Astrocyte (in vitro differentiated cells and primary cell): ENCODE results near the gene LPCAT3.

ENCODE experiments used
- EZH2 ChIP-seq: IDR thresholded peaks from 2 replicates; pipeline ENCODE4 v1.6.1; 2012; ENCODE audit warnings: mild to moderate bottlenecking, low read length, inconsistent platforms; ENCODE audit not compliant: insufficient read depth
- TF ChIP-seq, protein P1 (sequence below): IDR thresholded peaks from 2 replicates; pipeline ENCODE4 v1.5.1; 2011; ENCODE audit warnings: low read depth, mild to moderate bottlenecking, inconsistent platforms, low read length, moderate library complexity; ENCODE audit not compliant: insufficient read depth

GRCh38 chr12:7004287-7004803 is 13.9 kb downstream of the LPCAT3 start:
- no peak for TF ChIP-seq EZH2
- TF ChIP-seq, protein P1, sequence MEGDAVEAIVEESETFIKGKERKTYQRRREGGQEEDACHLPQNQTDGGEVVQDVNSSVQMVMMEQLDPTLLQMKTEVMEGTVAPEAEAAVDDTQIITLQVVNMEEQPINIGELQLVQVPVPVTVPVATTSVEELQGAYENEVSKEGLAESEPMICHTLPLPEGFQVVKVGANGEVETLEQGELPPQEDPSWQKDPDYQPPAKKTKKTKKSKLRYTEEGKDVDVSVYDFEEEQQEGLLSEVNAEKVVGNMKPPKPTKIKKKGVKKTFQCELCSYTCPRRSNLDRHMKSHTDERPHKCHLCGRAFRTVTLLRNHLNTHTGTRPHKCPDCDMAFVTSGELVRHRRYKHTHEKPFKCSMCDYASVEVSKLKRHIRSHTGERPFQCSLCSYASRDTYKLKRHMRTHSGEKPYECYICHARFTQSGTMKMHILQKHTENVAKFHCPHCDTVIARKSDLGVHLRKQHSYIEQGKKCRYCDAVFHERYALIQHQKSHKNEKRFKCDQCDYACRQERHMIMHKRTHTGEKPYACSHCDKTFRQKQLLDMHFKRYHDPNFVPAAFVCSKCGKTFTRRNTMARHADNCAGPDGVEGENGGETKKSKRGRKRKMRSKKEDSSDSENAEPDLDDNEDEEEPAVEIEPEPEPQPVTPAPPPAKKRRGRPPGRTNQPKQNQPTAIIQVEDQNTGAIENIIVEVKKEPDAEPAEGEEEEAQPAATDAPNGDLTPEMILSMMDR, result no peak
